Upper lobe of left lung (tissue), 4 donors: Measurements from ENCODE around the gene COL6A5.

Experiments used
- EP300 ChIP-seq, 4 donors: sonication (generic); formaldehyde crosslinking; IDR thresholded peaks; one replicate each; pipeline ENCODE4 v1.5.1; 2017; ENCODE audit warnings: antibody characterized with exemption in 4 of 4, control low read depth in 2 of 4
- POLR2A ChIP-seq, 4 donors: fragments of 450-650 bp; IDR thresholded peaks; one replicate each; pipeline ENCODE4 v1.5.1; 2016 to 2017; ENCODE audit warnings: antibody characterized with exemption in 4 of 4, mild to moderate bottlenecking in 2 of 4
- TF ChIP-seq, protein P1 (sequence below), 6 experiments: fragments of 450-650 bp in 4 of 6; fragments of 200-600 bp in 2 of 6; sonication (generic) in 2 of 6; IDR thresholded peaks; one replicate each; pipeline ENCODE4 v1.5.1; 2016 to 2019; ENCODE audit warnings: antibody characterized with exemption in 6 of 6

DNA sequence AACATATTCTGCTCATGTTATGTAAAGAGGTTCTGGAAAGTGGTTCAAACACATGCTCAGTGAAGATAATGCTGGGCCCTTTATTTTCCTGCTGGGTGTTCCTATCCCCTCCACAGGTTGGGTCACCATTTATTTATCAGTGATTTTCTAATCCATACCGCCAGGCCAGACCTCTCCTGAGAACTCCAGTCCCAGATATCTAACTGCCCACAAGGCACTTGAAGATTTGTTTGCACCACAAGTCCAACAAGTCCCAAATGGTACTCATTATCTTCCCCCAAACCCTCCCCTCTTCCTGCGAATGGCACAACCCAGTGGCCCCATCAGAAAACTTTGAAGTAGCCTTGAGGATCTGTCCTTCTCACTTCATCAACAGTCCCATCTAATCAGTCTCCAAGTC is 176.9 kb downstream of the COL6A5 start:
- TF ChIP-seq POLR2A (IDR thresholded peaks at IDR 0.05) (no peak), EP300 (IDR thresholded peaks at IDR 0.05) (no peak)
- TF ChIP-seq, protein P1, sequence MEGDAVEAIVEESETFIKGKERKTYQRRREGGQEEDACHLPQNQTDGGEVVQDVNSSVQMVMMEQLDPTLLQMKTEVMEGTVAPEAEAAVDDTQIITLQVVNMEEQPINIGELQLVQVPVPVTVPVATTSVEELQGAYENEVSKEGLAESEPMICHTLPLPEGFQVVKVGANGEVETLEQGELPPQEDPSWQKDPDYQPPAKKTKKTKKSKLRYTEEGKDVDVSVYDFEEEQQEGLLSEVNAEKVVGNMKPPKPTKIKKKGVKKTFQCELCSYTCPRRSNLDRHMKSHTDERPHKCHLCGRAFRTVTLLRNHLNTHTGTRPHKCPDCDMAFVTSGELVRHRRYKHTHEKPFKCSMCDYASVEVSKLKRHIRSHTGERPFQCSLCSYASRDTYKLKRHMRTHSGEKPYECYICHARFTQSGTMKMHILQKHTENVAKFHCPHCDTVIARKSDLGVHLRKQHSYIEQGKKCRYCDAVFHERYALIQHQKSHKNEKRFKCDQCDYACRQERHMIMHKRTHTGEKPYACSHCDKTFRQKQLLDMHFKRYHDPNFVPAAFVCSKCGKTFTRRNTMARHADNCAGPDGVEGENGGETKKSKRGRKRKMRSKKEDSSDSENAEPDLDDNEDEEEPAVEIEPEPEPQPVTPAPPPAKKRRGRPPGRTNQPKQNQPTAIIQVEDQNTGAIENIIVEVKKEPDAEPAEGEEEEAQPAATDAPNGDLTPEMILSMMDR (IDR thresholded peaks at IDR 0.05) = no peak
